Measurements from ENCODE around the gene ARL2BP.

DNA sequence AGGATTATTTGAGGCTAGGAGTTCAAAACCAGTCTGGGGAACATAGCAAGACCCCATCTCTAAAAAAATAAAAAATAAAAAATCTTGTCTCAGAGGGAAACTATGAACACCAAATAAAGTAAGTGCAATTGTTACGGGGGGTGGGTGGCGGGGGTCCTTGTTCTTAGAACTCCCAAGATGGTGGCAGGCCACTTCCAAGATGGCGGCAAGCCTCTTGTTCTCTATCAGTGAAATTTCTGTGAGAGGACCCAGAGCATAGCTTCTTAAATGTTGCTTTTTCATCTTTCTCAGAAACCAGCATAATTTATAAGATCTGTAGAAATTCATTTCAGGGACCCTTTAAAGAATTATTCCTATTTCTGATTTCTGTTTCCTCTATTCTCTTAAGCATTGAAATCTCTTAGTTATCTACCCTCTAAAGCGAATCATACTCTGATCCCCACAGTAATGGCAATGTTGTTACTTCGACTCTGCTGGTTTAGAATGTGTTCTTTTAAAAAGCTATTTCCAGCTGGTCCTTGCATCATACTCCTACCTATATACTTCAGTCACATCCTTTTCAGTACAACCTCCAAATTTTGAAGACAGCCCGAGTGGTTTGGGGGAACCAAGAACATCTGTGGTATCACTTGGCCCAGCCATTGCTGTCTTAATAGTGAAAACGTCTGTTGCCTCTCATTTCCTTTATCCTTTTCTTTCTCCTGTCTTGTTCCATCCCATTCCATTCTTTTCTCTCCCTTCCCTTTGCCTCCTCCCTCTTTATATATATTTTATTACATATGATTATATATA is 42.8 kb upstream of the ARL2BP start:
- TF ChIP-seq ARNTL (CRISPR knock-in tag; IDR thresholded peaks at IDR 0.05; ENCODE audit: borderline replicate concordance, low read depth) (no peak), ISL1 (CRISPR knock-in tag; IDR thresholded peaks at IDR 0.05) (no peak), PATZ1 (CRISPR knock-in tag; IDR thresholded peaks at IDR 0.05; ENCODE audit: borderline replicate concordance) (no peak), ZFP3 (CRISPR knock-in tag; IDR thresholded peaks at IDR 0.05) (no peak), ZFP30 (CRISPR knock-in tag; IDR thresholded peaks at IDR 0.05) (no peak), BACH2 (CRISPR knock-in tag; IDR thresholded peaks at IDR 0.05; ENCODE audit: borderline replicate concordance) (no peak), PPARA (CRISPR knock-in tag; IDR thresholded peaks at IDR 0.05; ENCODE audit: borderline replicate concordance) (no peak), TSHZ2 (CRISPR knock-in tag; IDR thresholded peaks at IDR 0.05) (no peak)
- TF ChIP-seq, protein P1, sequence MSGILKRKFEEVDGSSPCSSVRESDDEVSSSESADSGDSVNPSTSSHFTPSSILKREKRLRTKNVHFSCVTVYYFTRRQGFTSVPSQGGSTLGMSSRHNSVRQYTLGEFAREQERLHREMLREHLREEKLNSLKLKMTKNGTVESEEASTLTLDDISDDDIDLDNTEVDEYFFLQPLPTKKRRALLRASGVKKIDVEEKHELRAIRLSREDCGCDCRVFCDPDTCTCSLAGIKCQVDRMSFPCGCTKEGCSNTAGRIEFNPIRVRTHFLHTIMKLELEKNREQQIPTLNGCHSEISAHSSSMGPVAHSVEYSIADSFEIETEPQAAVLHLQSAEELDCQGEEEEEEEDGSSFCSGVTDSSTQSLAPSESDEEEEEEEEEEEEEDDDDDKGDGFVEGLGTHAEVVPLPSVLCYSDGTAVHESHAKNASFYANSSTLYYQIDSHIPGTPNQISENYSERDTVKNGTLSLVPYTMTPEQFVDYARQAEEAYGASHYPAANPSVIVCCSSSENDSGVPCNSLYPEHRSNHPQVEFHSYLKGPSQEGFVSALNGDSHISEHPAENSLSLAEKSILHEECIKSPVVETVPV (CRISPR knock-in tag; IDR thresholded peaks at IDR 0.05), result no peak

Data from SK-N-SH treated with all-trans-retinoic acid at 6 μM for 48 hours (cell line).